Fibroblast of lung (primary cell): ENCODE measurements around the gene SEMA4D.

Source experiments
- EZH2 ChIP-seq: IDR thresholded peaks from 2 replicates; pipeline ENCODE4 v1.5.1; 2012; ENCODE audit warnings: low read length, control low read depth, mild to moderate bottlenecking; ENCODE audit errors: missing control alignments
- TF ChIP-seq, protein P1 (sequence below), 2 donors: IDR thresholded peaks in 1 of 2; conservative IDR thresholded peaks in 1 of 2; 1 replicate in 1 of 2; 2 replicates in 1 of 2; pipeline ENCODE4 v1.5.1; 2011 to 2012; ENCODE audit warnings: low read length in 2 of 2, control low read depth in 1 of 2, inconsistent platforms in 1 of 2, low read depth in 1 of 2, mild to moderate bottlenecking in 1 of 2

DNA sequence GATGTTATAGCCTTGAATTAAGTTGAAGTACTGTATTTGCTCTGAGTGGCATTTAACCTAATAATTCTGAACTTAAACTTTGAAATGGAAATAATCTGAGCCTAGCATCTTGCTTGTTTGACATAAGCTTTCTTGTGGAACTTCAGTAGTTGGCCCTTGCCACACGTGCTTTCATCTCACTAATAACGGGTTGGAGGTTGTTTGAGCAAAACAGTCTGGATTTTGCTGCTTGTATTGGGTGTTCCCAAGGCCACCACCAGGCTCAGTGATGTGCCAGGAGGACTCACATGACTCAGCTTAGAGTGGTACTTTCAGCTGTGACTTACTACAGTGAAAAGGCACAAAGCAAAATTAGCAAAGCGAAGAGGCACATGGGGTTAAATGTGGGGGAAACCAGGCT lies 143.9 kb downstream of the SEMA4D start:
- TF ChIP-seq, protein P1, sequence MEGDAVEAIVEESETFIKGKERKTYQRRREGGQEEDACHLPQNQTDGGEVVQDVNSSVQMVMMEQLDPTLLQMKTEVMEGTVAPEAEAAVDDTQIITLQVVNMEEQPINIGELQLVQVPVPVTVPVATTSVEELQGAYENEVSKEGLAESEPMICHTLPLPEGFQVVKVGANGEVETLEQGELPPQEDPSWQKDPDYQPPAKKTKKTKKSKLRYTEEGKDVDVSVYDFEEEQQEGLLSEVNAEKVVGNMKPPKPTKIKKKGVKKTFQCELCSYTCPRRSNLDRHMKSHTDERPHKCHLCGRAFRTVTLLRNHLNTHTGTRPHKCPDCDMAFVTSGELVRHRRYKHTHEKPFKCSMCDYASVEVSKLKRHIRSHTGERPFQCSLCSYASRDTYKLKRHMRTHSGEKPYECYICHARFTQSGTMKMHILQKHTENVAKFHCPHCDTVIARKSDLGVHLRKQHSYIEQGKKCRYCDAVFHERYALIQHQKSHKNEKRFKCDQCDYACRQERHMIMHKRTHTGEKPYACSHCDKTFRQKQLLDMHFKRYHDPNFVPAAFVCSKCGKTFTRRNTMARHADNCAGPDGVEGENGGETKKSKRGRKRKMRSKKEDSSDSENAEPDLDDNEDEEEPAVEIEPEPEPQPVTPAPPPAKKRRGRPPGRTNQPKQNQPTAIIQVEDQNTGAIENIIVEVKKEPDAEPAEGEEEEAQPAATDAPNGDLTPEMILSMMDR (conservative IDR thresholded peaks at IDR 0.05 in 1 of 2, IDR thresholded peaks at IDR 0.05 in 1 of 2; ENCODE audit: low read depth in 1 of 2, low read length in 2 of 2) = peak in 1 of 2 donors; percentile 3
- TF ChIP-seq EZH2 = no peak
